ENCODE data around the gene VSX1.

DNA sequence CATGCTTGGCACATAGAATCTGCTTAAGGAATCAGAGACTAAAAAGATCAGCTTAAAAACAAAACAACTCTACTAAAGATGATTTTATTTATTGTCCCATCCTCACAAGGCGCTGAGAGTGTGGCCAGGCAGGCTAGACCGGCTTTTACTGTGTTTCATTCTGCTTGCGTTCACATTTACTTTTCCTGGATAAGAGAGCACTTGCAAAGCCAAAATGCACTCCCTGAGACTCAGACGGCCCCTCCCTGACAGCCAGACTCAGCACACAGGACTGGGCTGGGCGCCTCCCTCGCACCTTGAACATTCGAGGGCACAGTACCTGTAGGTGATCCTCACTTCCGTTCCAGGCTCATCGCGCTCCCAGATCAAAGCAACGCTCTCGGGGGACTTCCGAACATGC is 34.2 kb downstream of the VSX1 start:
- TF ChIP-seq, protein P1, sequence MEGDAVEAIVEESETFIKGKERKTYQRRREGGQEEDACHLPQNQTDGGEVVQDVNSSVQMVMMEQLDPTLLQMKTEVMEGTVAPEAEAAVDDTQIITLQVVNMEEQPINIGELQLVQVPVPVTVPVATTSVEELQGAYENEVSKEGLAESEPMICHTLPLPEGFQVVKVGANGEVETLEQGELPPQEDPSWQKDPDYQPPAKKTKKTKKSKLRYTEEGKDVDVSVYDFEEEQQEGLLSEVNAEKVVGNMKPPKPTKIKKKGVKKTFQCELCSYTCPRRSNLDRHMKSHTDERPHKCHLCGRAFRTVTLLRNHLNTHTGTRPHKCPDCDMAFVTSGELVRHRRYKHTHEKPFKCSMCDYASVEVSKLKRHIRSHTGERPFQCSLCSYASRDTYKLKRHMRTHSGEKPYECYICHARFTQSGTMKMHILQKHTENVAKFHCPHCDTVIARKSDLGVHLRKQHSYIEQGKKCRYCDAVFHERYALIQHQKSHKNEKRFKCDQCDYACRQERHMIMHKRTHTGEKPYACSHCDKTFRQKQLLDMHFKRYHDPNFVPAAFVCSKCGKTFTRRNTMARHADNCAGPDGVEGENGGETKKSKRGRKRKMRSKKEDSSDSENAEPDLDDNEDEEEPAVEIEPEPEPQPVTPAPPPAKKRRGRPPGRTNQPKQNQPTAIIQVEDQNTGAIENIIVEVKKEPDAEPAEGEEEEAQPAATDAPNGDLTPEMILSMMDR (IDR thresholded peaks at IDR 0.05) = no peak
- TF ChIP-seq EP300 (IDR thresholded peaks at IDR 0.05) = no peak
- peak in 1 of 3 donors; percentile 6 for TF ChIP-seq POLR2AphosphoS5 (IDR thresholded peaks at IDR 0.05)

All from stomach (tissue), 4 donors.